HCT116 (cell line): ENCODE results near the gene CLEC4G.

Source experiments
- CEBPB ChIP-seq: IDR thresholded peaks from 2 replicates; pipeline ENCODE4 v1.6.1; 2012; ENCODE audit warnings: low read depth
- CTCF ChIP-seq, 3 experiments: fragments of 200-600 bp in 1 of 3; sonication (generic) in 1 of 3; IDR thresholded peaks in 2 of 3; conservative IDR thresholded peaks in 1 of 3; 2 replicates each; pipeline ENCODE4 v1.5.1; 2012 to 2017; ENCODE audit warnings: low read depth in 2 of 3, low read length in 2 of 3, antibody characterized with exemption in 1 of 3, borderline replicate concordance in 1 of 3, control low read depth in 1 of 3, mild to moderate bottlenecking in 1 of 3, mixed read lengths in 1 of 3, mixed run types in 1 of 3, moderate library complexity in 1 of 3; ENCODE audit not compliant: insufficient read depth in 1 of 3
- EZH2 ChIP-seq: fragments of 200-600 bp; sonication (generic); IDR thresholded peaks from 2 replicates; pipeline ENCODE4 v1.6.1; 2017; ENCODE audit warnings: antibody characterized with exemption, mixed run types
- EZH2phosphoT487 ChIP-seq: fragments of 200-600 bp; IDR thresholded peaks from 2 replicates; pipeline ENCODE4 v1.6.1; 2018; ENCODE audit warnings: antibody characterized with exemption, borderline replicate concordance
- JUND ChIP-seq: IDR thresholded peaks from 2 replicates; pipeline ENCODE4 v1.6.1; 2012
- MAX ChIP-seq: IDR thresholded peaks from 2 replicates; pipeline ENCODE4 v1.6.1; 2012
- POLR2A ChIP-seq: IDR thresholded peaks from 2 replicates; pipeline ENCODE4 v1.7.0; 2011; ENCODE audit warnings: borderline replicate concordance; ENCODE audit not compliant: insufficient read depth, insufficient read length; ENCODE audit errors: extremely low read depth
- POLR2AphosphoS5 ChIP-seq: IDR thresholded peaks from 2 replicates; pipeline ENCODE4 v1.6.1; 2011; ENCODE audit warnings: mild to moderate bottlenecking, low read depth, low read length, moderate library complexity
- REST ChIP-seq: IDR thresholded peaks from 2 replicates; pipeline ENCODE4 v1.6.1; 2012; ENCODE audit warnings: low read depth
- SP1 ChIP-seq: IDR thresholded peaks from 2 replicates; pipeline ENCODE4 v1.6.1; 2012; ENCODE audit warnings: low read depth
- YY1 ChIP-seq: IDR thresholded peaks from 2 replicates; pipeline ENCODE4 v1.6.1; 2011; ENCODE audit warnings: low read length, low read depth, moderate library complexity, mild to moderate bottlenecking; ENCODE audit not compliant: insufficient replicate concordance; ENCODE audit errors: extremely low read depth

- no peak for TF ChIP-seq CTCF (IDR thresholded peaks at IDR 0.05 in 2 of 3, conservative IDR thresholded peaks at IDR 0.05 in 1 of 3; ENCODE audit: borderline replicate concordance in 1 of 3, insufficient read depth in 1 of 3, low read depth in 2 of 3, low read length in 2 of 3)
- no peak for TF ChIP-seq EZH2
- no peak for TF ChIP-seq POLR2A
- TF ChIP-seq JUND = no peak
- no peak for TF ChIP-seq YY1
- TF ChIP-seq CEBPB = no peak
- no peak for TF ChIP-seq MAX
- TF ChIP-seq REST = no peak
- no peak for TF ChIP-seq POLR2AphosphoS5
- TF ChIP-seq EZH2phosphoT487 = no peak
- no peak for TF ChIP-seq SP1
Observed at GRCh38 chr19:7779631-7780486, 47.9 kb upstream of the CLEC4G start.
